Muscle of back (tissue), 11 donors: Measurements from ENCODE around the gene BOD1. TPM values are rescaled to one million over a fixed set of nuclear protein-coding genes. Genes with fewer than 3 reads are reported as not detected.
A peak's percentile ranks its signal among the peaks of the same experiment; 100 is the strongest.

ENCODE experiments used
- DNase-seq, 3 donors: peaks; one replicate each; pipeline versions ENCODE4 v3.0.0 to v3.0.0-alpha.2; 2013
- polyA plus RNA-seq, 10 donors: library from polyadenylated mRNA; unstranded; fragments of 120-200 nt; gene quantifications; one replicate each; pipeline ENCODE4 v1.2.1, GENCODE V29; 2013; ENCODE audit not compliant: insufficient read length in 10 of 10

BOD1 gene
- polyA plus RNA-seq, 10 donors = 71.5 to 90.8 (median 80.8) TPM

DNA sequence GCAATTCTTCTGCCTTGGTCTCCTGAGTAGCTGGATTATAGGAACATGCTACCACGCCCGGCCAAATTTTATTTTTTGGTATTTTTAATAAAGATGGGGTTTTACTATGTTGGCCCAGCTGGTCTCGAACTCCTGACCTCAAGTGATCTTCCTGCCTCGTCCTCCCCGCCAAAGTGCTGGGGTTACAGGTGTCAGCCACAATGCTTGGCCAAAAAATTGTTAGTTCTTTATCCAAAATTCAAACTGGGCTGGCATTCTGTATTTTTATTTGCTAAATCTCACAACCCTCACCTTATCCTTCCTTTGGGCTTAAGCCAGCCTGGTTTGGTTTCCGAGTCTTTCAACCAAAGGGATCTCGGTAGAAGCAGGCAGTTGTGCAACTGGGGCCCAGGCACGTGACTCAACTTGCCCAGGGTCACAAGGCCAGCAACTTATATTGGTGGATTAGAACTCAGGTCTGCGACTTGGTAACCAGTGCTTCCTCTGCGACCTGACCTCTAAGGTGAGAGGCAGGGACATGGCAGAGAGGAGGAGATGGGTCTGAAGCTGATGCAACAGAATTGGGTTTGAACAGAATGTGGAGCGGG lies 26.5 kb upstream of the BOD1 start:
- no peak for DNase-seq

DNA sequence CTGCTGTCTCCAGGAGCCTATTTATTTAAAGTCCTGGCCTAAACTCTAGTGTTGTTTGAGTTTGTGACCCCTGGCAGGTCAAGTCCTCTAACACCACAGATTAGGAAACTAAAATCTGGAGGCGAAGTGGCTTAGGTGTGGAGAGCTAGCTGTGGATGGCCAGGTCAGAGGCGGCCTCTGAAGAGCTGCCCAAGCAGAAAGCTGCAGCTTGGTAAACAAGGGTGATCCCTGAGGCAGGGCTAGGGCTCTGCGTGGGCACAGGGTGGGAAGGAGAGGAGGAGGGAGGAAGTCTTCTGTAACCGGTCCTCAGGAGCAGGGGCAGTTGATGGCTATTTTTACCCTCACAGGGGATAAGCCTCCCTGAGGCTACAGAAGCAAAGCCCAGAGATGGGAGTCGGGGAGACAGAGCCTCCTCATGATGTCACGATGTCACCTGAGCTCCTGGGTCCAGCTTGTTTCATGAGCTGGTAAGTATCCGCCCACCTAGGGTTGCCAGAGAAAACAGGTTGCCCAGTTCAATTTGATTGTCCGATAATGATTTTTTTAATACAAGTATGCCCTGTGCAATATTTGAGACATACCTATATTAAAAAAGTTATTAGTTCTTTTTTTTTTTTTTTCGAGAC lies 25.9 kb upstream of the BOD1 start:
- no peak for DNase-seq

DNA sequence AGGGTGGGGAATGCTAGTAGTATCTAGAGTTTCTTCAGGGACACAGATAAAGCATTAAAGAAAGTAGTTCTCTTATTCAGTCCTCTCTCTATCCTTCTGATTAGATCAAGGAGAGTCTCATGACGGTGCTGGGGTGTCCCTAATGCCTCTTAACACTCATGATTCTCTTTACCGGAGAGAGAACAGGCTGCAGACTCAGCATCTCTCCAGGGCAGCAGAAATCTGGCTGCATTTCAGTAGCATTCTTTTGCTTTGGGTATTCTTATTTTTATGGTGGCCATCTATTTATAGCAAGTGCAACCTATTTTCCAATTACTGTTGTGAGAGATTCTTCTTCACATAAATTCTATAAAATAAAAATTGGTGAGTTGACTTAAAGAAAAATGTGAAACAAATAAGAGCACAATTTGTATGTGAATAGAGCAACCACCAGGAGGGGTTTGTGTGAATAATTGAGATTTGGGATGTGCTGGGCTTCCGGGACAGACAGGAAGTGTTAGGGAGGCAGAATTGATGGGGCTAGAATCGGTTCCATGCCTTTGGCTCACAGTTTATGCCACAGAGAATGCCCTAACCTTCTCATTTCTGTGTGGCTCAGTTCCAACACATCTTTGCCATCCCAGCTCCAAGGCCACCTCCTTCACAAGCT lies 23.8 kb upstream of the BOD1 start:
- DNase-seq = no peak

DNA sequence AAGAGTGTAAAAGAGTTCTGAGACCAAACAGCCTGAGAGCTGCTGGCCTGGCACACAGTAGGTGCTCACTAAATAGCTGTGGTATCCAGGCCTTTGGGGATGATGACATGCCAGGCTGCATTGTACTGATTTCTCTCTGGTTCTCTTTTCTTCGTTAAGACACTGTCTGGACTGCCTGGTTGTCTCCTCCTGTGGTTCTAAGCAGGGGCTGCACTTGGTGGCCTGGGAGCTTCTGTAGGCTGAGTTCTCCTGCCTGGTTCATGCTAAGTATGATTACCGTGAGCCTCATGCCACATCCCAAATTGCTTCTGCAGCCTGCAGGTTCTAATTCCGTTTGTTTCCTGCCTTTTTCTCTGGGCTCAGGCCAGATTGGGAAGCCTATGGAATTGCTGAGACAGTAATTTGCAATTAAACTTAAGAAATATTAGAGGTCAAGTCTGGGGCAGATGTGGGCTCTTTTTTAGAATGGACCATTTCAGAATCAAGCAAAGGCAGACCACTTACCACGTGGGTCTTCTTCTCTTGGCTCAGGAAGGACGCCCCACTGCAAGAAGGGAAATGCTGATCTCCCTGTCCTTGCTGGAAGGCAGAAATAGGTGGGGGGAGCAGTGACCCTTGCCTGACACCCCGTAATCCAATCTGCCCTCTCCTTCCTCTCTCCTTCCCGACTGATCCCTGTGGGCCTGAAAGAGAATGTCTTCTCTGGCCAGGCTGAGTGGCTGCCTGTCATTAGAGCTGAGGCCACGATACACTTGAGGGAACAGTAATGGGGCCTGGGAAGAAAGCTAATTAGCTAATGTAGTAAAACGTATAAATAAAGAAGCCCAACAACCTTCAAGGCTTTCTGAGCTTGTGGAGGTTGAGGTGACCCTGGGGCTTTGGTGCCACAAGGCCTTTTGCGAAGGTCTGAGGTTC lies 21.9 kb upstream of the BOD1 start:
- no peak for DNase-seq

DNA sequence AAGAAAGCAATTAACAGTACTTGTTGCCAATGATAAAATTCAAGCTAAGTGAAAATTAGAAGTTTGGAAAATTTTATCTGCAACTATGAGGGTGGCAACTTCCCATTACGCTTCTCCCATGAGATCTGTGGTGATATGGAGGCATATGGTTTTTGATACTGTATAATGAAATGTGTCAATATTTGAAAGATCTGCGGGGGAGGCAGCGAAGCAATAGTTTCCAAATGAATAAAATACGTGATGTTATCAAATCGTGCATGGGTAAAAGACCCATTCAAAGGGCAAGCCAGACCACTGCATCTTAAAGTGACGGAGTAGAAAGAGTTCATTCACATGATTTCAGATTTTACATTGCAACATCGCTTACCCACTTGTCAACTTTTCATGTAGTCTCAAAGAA lies 20.9 kb upstream of the BOD1 start:
- DNase-seq = no peak

DNA sequence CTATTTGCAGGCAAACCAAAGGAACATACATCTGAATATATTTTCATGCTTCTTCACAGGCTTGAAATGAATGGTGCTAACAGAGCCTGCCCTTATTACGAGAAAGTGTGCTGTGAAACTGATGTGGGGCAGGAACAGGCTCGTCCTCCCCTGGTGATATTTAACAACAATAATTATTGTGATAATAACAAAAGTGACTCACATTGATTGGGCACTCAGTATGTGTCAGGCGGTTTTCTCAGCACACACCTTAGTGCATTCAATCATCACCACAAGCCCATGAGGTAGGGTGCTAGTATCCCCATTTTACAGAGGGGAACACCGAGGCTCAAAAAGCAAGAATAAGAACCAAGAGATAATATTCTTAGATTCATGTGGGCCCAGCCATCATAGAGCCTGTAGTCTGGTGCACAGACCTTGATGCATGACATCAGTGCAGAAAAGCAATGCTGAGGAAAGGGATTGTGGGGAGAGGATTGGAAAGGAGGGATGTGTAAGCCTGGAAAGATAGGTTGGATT lies 18.1 kb upstream of the BOD1 start:
- no peak for DNase-seq

DNA sequence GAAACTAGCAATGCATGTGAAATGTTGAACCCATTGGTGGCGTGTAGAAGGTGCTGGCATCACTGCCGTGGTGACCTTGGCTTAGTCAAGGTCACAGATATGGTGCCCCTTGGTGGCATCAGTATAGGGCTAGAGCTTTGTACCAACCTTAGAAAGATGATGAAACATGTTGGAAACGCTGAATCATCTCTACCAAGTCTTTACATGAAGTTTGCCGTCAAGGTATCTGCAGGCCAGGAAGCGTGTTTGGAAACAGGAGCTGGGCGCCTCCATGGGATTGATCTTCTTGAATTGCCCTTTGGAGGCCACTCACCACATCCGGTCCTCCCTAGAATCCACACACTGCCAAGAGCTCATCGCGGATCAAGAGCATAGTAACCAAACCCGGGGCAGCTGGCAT lies 16.9 kb upstream of the BOD1 start:
- DNase-seq = no peak

DNA sequence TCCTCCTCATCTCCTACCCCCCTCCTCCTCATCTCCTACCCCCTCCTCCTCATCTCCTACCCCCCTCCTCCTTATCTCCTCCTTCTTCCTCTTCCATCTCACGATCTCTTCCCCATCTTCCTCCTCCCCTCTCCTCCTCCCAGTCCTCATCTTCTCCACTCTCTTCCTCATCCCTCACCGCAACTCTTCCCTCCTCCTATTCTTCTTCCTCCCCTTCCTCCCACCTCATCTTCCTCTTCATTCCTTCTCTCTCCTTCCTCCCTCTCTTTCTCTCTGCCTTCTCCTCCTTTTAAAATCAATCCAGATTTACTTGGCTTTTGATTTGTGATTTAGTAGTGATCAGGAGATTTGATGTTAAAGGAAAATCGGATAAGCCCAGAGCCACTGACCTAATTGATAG lies 15.0 kb upstream of the BOD1 start:
- no peak for DNase-seq

DNA sequence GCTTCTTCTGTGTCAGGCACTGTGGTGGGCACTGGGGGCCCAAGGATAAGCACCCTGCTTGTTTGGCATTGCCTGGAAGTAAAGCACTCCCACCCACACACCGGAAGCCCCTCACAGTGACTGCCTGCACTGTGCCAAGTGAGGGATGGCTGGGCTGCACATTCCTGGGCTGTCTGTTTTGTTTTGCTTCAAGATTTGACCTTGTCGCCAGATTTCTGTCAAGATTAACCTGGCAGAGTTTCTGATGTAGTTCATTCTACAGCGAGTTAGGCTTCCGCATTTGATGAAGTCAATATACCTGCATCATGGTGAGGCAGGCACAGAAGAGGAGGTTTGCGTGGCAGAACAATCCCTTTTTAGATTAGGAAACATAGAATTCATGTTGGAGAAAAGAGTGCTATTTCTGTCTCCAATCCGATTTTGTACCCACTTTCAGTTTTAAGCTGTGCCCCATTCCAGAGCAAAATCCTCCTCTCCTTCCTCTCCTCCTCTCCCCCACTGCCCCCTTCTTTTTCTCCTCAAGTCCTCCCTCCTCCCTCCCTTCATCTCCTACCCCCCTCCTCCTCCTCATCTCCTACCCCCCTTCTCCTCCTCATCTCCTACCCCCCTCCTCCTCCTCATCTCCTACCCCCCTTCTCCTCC lies 14.4 kb upstream of the BOD1 start:
- no peak for DNase-seq

DNA sequence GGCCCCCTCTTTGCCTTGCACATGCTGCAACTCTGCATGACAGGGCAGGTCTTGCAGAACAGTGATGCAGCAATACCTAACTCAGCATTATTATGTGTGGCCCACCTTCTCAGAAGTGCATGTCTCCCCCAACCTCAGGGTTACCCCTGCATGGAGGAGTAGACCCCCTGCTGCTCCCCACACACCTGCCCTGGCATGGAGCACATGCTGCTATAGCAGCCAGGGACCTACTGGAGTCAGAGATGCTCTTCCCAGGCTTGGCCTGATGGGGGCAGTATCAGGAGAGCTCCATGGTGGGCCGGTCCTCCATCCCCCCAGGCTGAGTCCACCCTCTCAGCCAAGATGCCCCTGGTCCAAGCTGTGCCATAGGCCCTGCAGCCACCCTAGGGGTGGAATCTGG lies 13.2 kb upstream of the BOD1 start:
- DNase-seq = no peak

DNA sequence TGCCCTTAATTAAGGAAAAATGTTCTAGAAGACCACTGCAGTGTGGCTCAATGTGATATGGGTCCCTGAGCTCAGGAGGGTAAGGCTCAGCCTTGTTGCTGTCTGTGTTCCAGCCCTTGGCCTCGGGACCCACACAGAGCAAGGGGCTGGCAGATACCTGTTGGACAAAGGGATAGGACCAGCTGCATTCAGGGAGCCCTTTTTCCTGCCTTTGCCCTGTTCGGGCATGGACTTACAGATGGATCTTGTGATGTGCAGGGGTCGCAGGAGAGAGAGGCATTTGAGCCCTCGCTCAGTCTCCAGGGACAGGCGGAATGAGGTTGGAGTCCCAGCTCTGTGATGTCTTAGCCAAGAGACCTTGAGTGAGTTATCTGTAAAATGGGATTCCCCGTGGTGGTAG lies 12.1 kb upstream of the BOD1 start:
- no peak for DNase-seq

DNA sequence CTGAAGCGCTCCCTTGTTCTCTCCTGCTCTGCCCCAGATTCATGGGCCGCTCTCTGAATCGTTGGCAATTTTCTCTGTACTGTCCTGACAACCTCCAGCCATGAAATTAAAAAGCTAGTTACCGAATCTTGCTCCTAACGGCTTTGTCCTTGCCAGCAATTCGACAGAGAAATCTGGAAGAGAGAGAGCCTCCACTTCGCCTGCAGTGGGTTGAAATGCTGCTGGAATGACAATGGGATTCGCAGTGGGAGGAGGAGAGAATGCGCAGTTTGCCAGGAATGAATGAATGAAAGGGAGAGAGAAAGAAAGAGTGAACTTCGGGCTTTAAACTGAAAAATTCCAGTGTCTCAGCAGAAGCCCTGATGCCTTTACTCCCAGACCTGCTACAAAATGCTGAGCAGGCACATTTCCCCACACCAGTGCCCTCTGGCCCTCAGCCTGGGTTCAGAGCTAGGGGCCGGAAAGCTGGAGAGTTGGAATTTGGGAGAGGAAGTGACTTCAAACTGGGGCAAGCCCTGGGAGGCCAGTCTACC lies 11.5 kb upstream of the BOD1 start:
- peak in 1 of 3 donors; percentile 43 for DNase-seq

DNA sequence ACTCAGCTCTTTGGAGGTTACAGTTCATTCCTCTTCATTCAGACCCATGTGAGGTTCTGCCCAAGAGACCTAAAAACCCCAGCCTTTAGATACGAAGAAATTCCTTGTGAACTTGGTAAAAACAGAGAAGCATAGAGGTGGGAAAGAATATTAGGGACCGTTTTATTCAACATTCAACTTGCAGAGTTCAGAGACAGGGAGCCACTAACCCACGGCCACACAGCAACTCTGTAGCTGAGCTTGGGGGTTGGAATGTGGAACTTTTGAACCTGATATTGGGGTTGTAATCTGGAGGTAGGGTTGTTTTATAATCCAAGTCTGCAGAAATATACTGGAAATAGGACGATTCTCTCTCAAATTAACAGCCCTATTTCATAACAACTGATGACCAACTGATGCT lies 10.8 kb upstream of the BOD1 start:
- DNase-seq = no peak

DNA sequence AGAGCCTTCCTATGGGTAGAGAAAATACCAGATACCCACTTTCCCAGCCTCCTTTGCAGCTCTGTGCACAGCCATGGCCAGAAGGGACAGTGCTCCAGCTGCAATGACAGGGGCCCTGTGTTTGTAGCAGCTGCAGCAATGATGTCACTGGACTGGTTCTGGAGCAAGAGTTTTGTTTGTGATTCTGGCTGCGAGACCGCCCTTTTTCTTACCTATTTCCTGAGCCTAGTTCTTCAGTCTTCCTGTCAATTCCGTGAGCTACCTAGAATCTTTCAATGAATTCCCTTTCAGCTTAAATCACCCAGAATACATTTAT lies 10.0 kb upstream of the BOD1 start:
- DNase-seq = no peak

DNA sequence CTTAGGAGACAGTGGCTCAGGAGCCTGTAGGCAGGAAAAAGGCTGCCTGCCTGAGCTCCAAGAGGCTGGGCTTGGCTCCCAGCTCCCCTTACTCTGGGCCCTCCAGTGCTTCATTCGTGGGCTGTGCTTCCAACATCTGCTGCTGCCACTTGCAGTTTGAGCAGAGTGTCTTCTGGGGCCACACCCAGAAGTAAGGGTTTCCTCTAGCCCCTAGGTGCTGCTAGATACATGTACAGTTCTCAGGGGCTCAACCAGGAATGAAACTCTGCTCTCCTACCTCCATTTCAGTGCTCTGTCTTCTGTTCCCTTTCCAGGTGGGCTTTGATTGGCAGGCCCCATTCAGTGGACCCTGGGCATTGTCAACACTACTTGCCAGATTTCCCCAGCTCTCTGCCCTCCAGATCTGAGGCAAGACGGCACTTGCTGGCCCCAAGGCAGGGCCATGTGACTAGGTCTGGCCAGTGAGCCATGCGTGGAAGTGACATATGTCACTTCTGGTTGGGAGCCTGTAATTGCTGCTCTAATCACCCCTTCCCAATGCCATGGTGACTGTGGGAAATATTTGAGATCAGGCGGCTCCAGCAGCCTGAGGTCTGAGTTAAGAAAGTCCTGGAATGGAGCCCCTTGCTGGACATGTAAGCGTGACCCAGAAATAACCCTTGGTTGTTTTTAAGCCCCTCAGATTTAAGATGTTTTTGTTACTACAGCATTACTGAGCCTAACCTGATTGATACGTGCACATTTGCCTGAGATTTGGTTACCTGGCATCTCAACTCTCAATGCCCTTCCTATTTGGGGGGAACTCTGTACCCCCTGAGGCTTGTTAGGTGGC lies 9.4 kb upstream of the BOD1 start:
- peak in 2 of 3 donors; percentile 27 to 53 for DNase-seq

DNA sequence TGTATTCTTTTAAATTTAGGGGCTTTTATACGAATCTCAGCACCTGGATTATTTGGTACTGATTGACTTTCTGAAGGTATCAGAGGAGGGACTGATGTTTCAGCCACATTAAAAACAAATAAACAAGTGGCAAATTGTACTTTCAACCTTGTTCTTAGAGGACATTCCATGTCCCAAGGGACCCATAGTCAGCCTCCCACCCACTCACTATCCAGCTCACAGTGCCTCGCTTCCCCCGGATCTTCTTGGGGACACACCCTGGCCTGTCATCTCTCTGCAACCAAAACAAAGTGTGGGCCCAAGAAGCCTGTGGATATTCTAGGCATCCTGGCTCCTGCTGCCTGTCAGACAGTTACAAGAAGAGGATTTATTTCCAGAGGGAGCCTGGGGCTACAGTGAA lies 8.8 kb upstream of the BOD1 start:
- DNase-seq = no peak

DNA sequence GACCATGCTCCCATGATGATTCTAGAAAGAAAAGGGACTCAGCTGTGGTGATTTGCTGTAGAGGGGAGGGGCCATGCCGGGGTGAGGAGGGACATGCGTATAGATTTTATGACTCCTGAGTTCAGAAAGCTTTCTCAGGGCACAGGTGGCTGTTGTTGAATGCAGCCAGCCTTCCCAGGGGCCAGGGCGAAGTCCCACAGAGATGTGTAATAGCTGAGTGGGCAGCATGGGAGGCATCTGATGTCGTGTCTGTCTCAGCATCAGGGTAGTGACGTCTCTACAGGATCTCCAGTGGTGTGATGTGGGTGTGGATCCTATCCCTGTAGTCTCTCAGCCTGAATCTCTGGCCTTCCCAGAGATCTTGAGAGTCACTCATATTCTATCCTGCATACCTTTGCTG lies 7.8 kb upstream of the BOD1 start:
- DNase-seq = no peak

DNA sequence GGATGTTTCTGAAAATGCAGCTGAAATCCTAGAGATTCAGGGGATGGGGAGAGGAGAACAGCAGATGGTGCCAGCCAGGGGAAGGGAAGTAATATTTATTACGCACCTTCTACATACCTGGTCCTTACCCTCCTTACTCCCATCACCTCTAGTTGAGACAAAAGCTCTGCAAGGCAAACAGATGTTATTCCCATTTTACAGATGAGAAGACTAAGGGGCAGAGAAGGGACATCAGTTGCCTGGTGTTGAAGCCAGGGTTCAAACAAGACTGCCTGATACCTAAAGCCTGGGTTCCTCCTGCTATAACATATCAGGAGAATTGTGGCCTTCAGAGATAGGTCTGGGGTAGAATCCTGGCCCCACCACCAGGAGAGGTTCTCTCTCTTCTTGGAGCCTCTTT lies 7.3 kb upstream of the BOD1 start:
- DNase-seq = no peak

DNA sequence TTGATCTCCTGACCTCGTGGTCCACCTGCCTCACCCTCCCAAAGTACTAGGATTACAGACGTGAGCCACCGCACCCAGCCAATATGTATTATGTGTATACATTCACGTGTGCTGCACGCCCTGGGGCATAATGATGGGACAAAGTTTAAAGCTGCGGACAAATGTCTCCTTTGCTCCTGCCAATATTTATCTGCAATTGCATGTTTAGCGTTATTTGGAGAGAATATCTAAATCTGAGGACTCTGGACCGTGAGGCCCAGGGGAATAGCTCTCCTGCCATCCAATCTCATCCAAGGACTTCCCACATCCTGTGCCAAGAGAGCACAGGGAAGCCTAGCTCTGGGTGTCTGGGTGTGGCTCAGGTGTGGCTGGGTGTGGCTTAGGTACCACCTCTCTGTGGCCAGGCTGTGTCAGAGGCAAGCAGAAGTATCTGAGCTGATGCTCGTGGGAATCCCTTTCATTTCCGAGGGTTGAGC lies 6.9 kb upstream of the BOD1 start:
- no peak for DNase-seq

DNA sequence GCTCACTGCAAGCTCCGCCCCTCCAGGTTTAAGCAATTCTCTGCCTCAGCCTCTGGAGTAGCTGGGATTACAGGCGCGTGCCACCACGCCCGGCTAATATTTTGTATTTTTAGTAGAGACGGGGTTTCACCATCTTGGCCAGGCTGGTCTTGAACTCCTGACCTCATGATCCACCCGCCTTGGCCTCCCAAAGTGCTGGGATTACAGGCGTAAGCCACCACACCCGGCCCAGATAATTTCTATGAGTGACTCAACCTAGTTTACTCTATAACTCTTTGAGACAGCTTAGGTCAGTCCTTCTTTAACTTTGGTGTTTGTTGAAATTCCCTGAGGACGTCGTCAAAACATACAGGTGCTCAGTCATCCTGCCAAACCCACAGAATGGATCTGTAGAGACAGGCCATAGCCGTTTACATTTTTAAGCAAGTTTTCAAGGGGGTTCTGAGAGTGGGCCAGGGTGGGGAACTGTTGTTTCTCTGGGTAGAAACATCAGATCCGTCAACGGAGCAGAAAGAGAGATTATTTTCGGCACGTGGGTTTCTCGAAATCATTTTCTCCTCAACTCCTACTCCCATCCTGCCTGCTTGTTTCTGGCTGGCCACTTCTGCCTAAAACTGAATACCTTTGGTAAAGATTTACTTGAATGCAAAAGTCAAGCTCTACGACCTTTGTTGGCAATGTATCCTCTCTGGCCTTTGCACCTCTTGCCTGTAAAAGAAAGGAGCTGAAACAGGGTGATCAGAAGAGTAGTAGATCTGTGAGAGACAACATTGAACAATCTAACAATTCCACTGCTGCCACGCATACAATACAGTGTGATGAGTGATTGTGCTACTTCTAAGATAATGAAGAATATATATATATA lies 6.0 kb upstream of the BOD1 start:
- no peak for DNase-seq
